Measurements from ENCODE around the gene SLFN12L. TPM values are rescaled to one million over a fixed set of nuclear protein-coding genes. Genes with fewer than 3 reads are reported as not detected.
"Not testable (repeated sequence)": the region's sequence is repeated elsewhere in the genome, so short reads cannot be mapped to it uniquely, and the experiment has no call there.

SLFN12L gene
- total and polyA plus RNA-seq, 4 experiments from 2014 or later = 13.4 to 78.8 (median 49.2) TPM

- POLR2A ChIA-PET (ENCODE audit: partially characterized antibody) = interaction anchor here (0.7 to 9.9 kb wide), 9 partner anchors 9 to 278 kb away, joined by 3 to 208 read pairs (median 4); partner anchors contain the start of genes SLFN11, SLFN12L and SLFN5
- H3K4me1 ChIP-seq (ENCODE audit: insufficient read depth, low read length) = peaks cover 71% of the 10 kb centered on the region
- H3K9me3 ChIP-seq (ENCODE audit: control insufficient read depth in 1 of 2, low read length in 2 of 2); H3K27ac ChIP-seq (ENCODE audit: low read depth, low read length); H3K27me3 ChIP-seq (ENCODE audit: insufficient read depth, low read length); intact Hi-C loops (cut with micrococcal nuclease); H3K27me3 Mint-ChIP-seq; H3K4me3 ChIP-seq (ENCODE audit: low read length in 2 of 2); H3K9me3 Mint-ChIP-seq: not testable (repeated sequence)
- H3K36me3 ChIP-seq (ENCODE audit: insufficient read depth, low read length) = peaks cover 40% of the 10 kb centered on the region
- H3K27ac Mint-ChIP-seq = peak overlapping the region; percentile 23 to 92 (median 82)
- peak in 1 of 5 donors; percentile 40 for DNase-seq
- CTCF ChIA-PET (ENCODE audit: partially characterized antibody) = interaction anchor here (0.7 to 12.1 kb wide), 3 partner anchors 19 to 51 kb away, joined by 3 to 107 read pairs (median 3); partner anchors contain the start of gene SLFN12L
- H3K4me3 Mint-ChIP-seq = peak overlapping the region; percentile 27 to 89 (median 78)
- peaks cover 71 to 78% of the 10 kb centered on the region in 2 donors for H3K36me3 Mint-ChIP-seq
- peaks cover 70 to 98% (median 86%) of the 10 kb centered on the region in 4 donors for H3K4me1 Mint-ChIP-seq
These were observed 19.0 kb downstream of the SLFN12L start for GRCh38 chr17:35518431-35518830.

GRCh38 chr17:35515027-35515426, 22.5 kb downstream of the SLFN12L start:
- H3K27ac Mint-ChIP-seq = peak overlapping the region in 4 of 7 donors; percentile 5 to 50 (median 25)
- peaks cover 0 to 2% (median 0%) of the 10 kb centered on the region in 8 donors for H3K9me3 Mint-ChIP-seq
- H3K27me3 ChIP-seq (ENCODE audit: insufficient read depth, low read length) = no peaks in the 10 kb centered on the region
- H3K4me1 Mint-ChIP-seq = peaks cover 65 to 89% (median 75%) of the 10 kb centered on the region in 4 donors
- H3K4me3 Mint-ChIP-seq = peak overlapping the region in 3 of 8 donors; percentile 16 to 22 (median 22)
- H3K4me1 ChIP-seq (ENCODE audit: insufficient read depth, low read length) = peaks cover 59% of the 10 kb centered on the region
- no peaks in the 10 kb centered on the region for H3K27me3 Mint-ChIP-seq
- H3K9me3 ChIP-seq (ENCODE audit: control insufficient read depth in 1 of 2, low read length in 2 of 2) = no peaks in the 10 kb centered on the region
- CTCF ChIA-PET (ENCODE audit: partially characterized antibody) = interaction anchor here (0.9 to 2.1 kb wide), 6 partner anchors 16 to 202 kb away, joined by 3 to 7 read pairs (median 3); no protein-coding TSS in a partner anchor
- POLR2A ChIA-PET (ENCODE audit: partially characterized antibody) = interaction anchor here (2.6 kb wide), 1 partner anchor 28 kb away, joined by 7 read pairs; no protein-coding TSS in a partner anchor
- no peak overlapping the region for H3K27ac ChIP-seq (ENCODE audit: low read depth, low read length)
- no peak overlapping the region for H3K4me3 ChIP-seq (ENCODE audit: low read length in 2 of 2)
- H3K36me3 Mint-ChIP-seq = peaks cover 71 to 83% of the 10 kb centered on the region in 2 donors
- no peak for DNase-seq
- peaks cover 28% of the 10 kb centered on the region for H3K36me3 ChIP-seq (ENCODE audit: insufficient read depth, low read length)
- intact Hi-C loops (cut with micrococcal nuclease) = no loop called here

- no peak overlapping the region for H3K4me3 ChIP-seq (ENCODE audit: low read length in 2 of 2)
- Mint-ChIP-seq H3K27ac (peak overlapping the region in 3 of 7 donors; percentile 8 to 50 (median 23)), H3K4me3 (peak overlapping the region in 1 of 8 donors; percentile 13), H3K36me3 (peaks cover 71 to 83% of the 10 kb centered on the region in 2 donors), H3K9me3 (peaks cover 0 to 2% (median 0%) of the 10 kb centered on the region in 8 donors), H3K27me3 (no peaks in the 10 kb centered on the region), H3K4me1 (peaks cover 60 to 89% (median 71%) of the 10 kb centered on the region in 4 donors)
- DNase-seq = no peak
- H3K27ac ChIP-seq (ENCODE audit: low read depth, low read length) = no peak overlapping the region
- H3K36me3 ChIP-seq (ENCODE audit: insufficient read depth, low read length) = peaks cover 23% of the 10 kb centered on the region
- intact Hi-C loops (cut with micrococcal nuclease) = no loop called here
- H3K9me3 ChIP-seq (ENCODE audit: control insufficient read depth in 1 of 2, low read length in 2 of 2) = no peaks in the 10 kb centered on the region
- POLR2A ChIA-PET (ENCODE audit: partially characterized antibody) = interaction anchor here (0.7 to 2.6 kb wide), 2 partner anchors 16 to 27 kb away, joined by 3 to 7 read pairs; no protein-coding TSS in a partner anchor
- H3K4me1 ChIP-seq (ENCODE audit: insufficient read depth, low read length) = peaks cover 54% of the 10 kb centered on the region
- CTCF ChIA-PET (ENCODE audit: partially characterized antibody) = interaction anchor here (0.9 to 2.1 kb wide), 6 partner anchors 16 to 201 kb away, joined by 3 to 7 read pairs (median 3); no protein-coding TSS in a partner anchor
- H3K27me3 ChIP-seq (ENCODE audit: insufficient read depth, low read length) = no peaks in the 10 kb centered on the region
These were observed 22.9 kb downstream of the SLFN12L start for GRCh38 chr17:35514564-35514963.

- ChIA-PET POLR2A (ENCODE audit: partially characterized antibody) (no interaction called here), CTCF (ENCODE audit: partially characterized antibody) (no interaction called here)
- intact Hi-C loops (cut with micrococcal nuclease) = no loop called here
- Histone ChIP-seq H3K27me3 (ENCODE audit: insufficient read depth, low read length) (no peaks in the 10 kb centered on the region), H3K9me3 (ENCODE audit: control insufficient read depth in 1 of 2, low read length in 2 of 2) (no peaks in the 10 kb centered on the region), H3K4me1 (ENCODE audit: insufficient read depth, low read length) (peaks cover 29% of the 10 kb centered on the region), H3K4me3 (ENCODE audit: low read length in 2 of 2) (no peak overlapping the region), H3K36me3 (ENCODE audit: insufficient read depth, low read length) (peaks cover 23% of the 10 kb centered on the region), H3K27ac (ENCODE audit: low read depth, low read length) (no peak overlapping the region)
- Mint-ChIP-seq H3K27ac (no peak overlapping the region), H3K9me3 (peaks cover 0 to 7% (median 2%) of the 10 kb centered on the region in 8 donors), H3K36me3 (peaks cover 60 to 80% of the 10 kb centered on the region in 2 donors), H3K27me3 (no peaks in the 10 kb centered on the region), H3K4me1 (peaks cover 37 to 63% (median 51%) of the 10 kb centered on the region in 4 donors), H3K4me3 (no peak overlapping the region)
- no peak for DNase-seq
These were observed 27.4 kb downstream of the SLFN12L start for GRCh38 chr17:35510052-35510451.

- not testable (repeated sequence) for DNase-seq; H3K9me3 Mint-ChIP-seq; H3K27me3 ChIP-seq (ENCODE audit: insufficient read depth, low read length); H3K4me3 ChIP-seq (ENCODE audit: low read length in 2 of 2); H3K9me3 ChIP-seq (ENCODE audit: control insufficient read depth in 1 of 2, low read length in 2 of 2); H3K27ac ChIP-seq (ENCODE audit: low read depth, low read length); H3K36me3 ChIP-seq (ENCODE audit: insufficient read depth, low read length); H3K4me3 Mint-ChIP-seq; H3K27me3 Mint-ChIP-seq
- POLR2A ChIA-PET (ENCODE audit: partially characterized antibody) = interaction anchor here (0.6 to 2.1 kb wide), 6 partner anchors 9 to 194 kb away, joined by 3 to 7 read pairs (median 4); no protein-coding TSS in a partner anchor
- Mint-ChIP-seq H3K4me1 (peaks cover 25 to 60% (median 47%) of the 10 kb centered on the region in 4 donors), H3K27ac (peak overlapping the region in 1 of 7 donors; percentile 25), H3K36me3 (peaks cover 48 to 73% of the 10 kb centered on the region in 2 donors)
- intact Hi-C loops (cut with micrococcal nuclease) = loop anchor here (2.0 kb wide), 1 partner anchor 21 kb away; no protein-coding TSS in a partner anchor
- peaks cover 19% of the 10 kb centered on the region for H3K4me1 ChIP-seq (ENCODE audit: insufficient read depth, low read length)
- CTCF ChIA-PET (ENCODE audit: partially characterized antibody) = interaction anchor here (1.1 to 1.9 kb wide), 3 partner anchors 20 to 28 kb away, joined by 4 to 5 read pairs (median 4); no protein-coding TSS in a partner anchor
These were observed 29.8 kb downstream of the SLFN12L start for GRCh38 chr17:35507714-35508113.

GRCh38 chr17:35499548-35499947, 37.9 kb downstream of the SLFN12L start:
- H3K9me3 Mint-ChIP-seq = peaks cover 0 to 3% (median under 1%) of the 10 kb centered on the region in 8 donors
- Histone ChIP-seq H3K9me3 (ENCODE audit: control insufficient read depth in 1 of 2, low read length in 2 of 2) (no peaks in the 10 kb centered on the region), H3K36me3 (ENCODE audit: insufficient read depth, low read length) (peaks cover 15% of the 10 kb centered on the region), H3K27ac (ENCODE audit: low read depth, low read length) (no peak overlapping the region), H3K27me3 (ENCODE audit: insufficient read depth, low read length) (no peaks in the 10 kb centered on the region), H3K4me1 (ENCODE audit: insufficient read depth, low read length) (peaks cover 33% of the 10 kb centered on the region), H3K4me3 (ENCODE audit: low read length in 2 of 2) (no peak overlapping the region)
- H3K36me3 Mint-ChIP-seq = peaks cover 49 to 56% of the 10 kb centered on the region in 2 donors
- peak overlapping the region in 3 of 7 donors; percentile 47 to 76 (median 64) for H3K27ac Mint-ChIP-seq
- intact Hi-C loops (cut with micrococcal nuclease) = no loop called here
- H3K4me3 Mint-ChIP-seq = no peak overlapping the region
- H3K4me1 Mint-ChIP-seq = peaks cover 28 to 70% (median 46%) of the 10 kb centered on the region in 4 donors
- CTCF ChIA-PET (ENCODE audit: partially characterized antibody) = interaction anchor here (1.2 to 2.1 kb wide), 3 partner anchors 11 to 187 kb away, joined by 4 to 11 read pairs (median 5); no protein-coding TSS in a partner anchor
- DNase-seq = no peak
- no peaks in the 10 kb centered on the region for H3K27me3 Mint-ChIP-seq
- POLR2A ChIA-PET (ENCODE audit: partially characterized antibody) = interaction anchor here (0.6 to 2.0 kb wide), 7 partner anchors 9 to 191 kb away, joined by 3 to 22 read pairs (median 3); partner anchors contain the start of gene SLFN12L
